GM21717 (cell line): ENCODE data around the gene CBLB.
"Not testable (repeated sequence)": the region's sequence is repeated elsewhere in the genome, so short reads cannot be mapped to it uniquely, and the experiment has no call there.

Source experiments
- ATAC-seq: cut with Tn5 transposase; IDR thresholded peaks from one replicate; pipeline ENCODE4 v1.9.1; 2021; ENCODE audit warnings: mild to moderate bottlenecking, moderate library complexity; ENCODE audit not compliant: unreplicated experiment

CBLB gene

GRCh38 chr3:105763659-105764036 is 105.2 kb downstream of the CBLB start:
- ATAC-seq: no peak

- no peak for ATAC-seq
These were observed 105.8 kb downstream of the CBLB start for GRCh38 chr3:105762749-105763658.

GRCh38 chr3:105762214-105762613 is 106.6 kb downstream of the CBLB start:
- not testable (repeated sequence) for ATAC-seq

GRCh38 chr3:105759442-105760078 is 109.3 kb downstream of the CBLB start:
- no peak for ATAC-seq

GRCh38 chr3:105758451-105758850 is 110.4 kb downstream of the CBLB start:
- no peak for ATAC-seq

- no peak for ATAC-seq
These were observed 113.5 kb downstream of the CBLB start for GRCh38 chr3:105755121-105755886.

- ATAC-seq: no peak
These were observed 115.9 kb downstream of the CBLB start for GRCh38 chr3:105752791-105753415.

- no peak for ATAC-seq
These were observed 121.1 kb downstream of the CBLB start for GRCh38 chr3:105747696-105748095.

- no peak for ATAC-seq
These were observed 121.7 kb downstream of the CBLB start for GRCh38 chr3:105747060-105747541.

GRCh38 chr3:105746231-105746996 is 122.4 kb downstream of the CBLB start:
- ATAC-seq: no peak

- ATAC-seq: no peak
These were observed 123.8 kb downstream of the CBLB start for GRCh38 chr3:105745046-105745445.

GRCh38 chr3:105744202-105744601 is 124.6 kb downstream of the CBLB start:
- ATAC-seq: no peak

- ATAC-seq: no peak
These were observed 135.5 kb downstream of the CBLB start for GRCh38 chr3:105733356-105733755.

- ATAC-seq: no peak
These were observed 137.1 kb downstream of the CBLB start for GRCh38 chr3:105731686-105732085.

GRCh38 chr3:105730801-105731354 is 137.9 kb downstream of the CBLB start:
- ATAC-seq: no peak

GRCh38 chr3:105729667-105730066 is 139.1 kb downstream of the CBLB start:
- ATAC-seq: no peak

GRCh38 chr3:105728771-105729312 is 140.0 kb downstream of the CBLB start:
- no peak for ATAC-seq

GRCh38 chr3:105727036-105727435 is 141.8 kb downstream of the CBLB start:
- ATAC-seq: not testable (repeated sequence)

- ATAC-seq: peak; percentile 100
These were observed 145.8 kb downstream of the CBLB start for GRCh38 chr3:105722943-105723556.
